ENCODE data around the gene ARPC5L.
"Not testable (repeated sequence)": the region's sequence is repeated elsewhere in the genome, so short reads cannot be mapped to it uniquely, and the experiment has no call there.

ARPC5L gene

GRCh38 chr9:124840300-124840833, 21.6 kb upstream of the ARPC5L start:
- no peak for DNase-seq (ENCODE audit: low read depth in 2 of 2)

GRCh38 chr9:124841075-124841821, 20.7 kb upstream of the ARPC5L start:
- no peak for DNase-seq (ENCODE audit: low read depth in 2 of 2)

GRCh38 chr9:124843456-124844034, 18.4 kb upstream of the ARPC5L start:
- no peak for DNase-seq (ENCODE audit: low read depth in 2 of 2)

GRCh38 chr9:124844291-124844690, 17.6 kb upstream of the ARPC5L start:
- DNase-seq (ENCODE audit: low read depth in 2 of 2), result no peak

GRCh38 chr9:124846467-124846866, 15.5 kb upstream of the ARPC5L start:
- not testable (repeated sequence) for DNase-seq (ENCODE audit: low read depth in 2 of 2)

GRCh38 chr9:124846969-124847368, 15.0 kb upstream of the ARPC5L start:
- DNase-seq (ENCODE audit: low read depth in 2 of 2), result no peak

GRCh38 chr9:124849801-124850200, 12.1 kb upstream of the ARPC5L start:
- no peak for DNase-seq (ENCODE audit: low read depth in 2 of 2)

- no peak for DNase-seq (ENCODE audit: low read depth in 2 of 2)
These were observed 9.7 kb upstream of the ARPC5L start for GRCh38 chr9:124852121-124852828.

GRCh38 chr9:124852829-124853531, 8.9 kb upstream of the ARPC5L start, which contains the start of gene WDR38:
TSS of gene WDR38 (plus strand) at chr9:124853460. CDS start at chr9:124853532, 72 bp downstream.
- peak; percentile 54 to 66 for DNase-seq (ENCODE audit: low read depth in 2 of 2)

- no peak for DNase-seq (ENCODE audit: low read depth in 2 of 2)
These were observed 8.3 kb upstream of the ARPC5L start for GRCh38 chr9:124853605-124854143.

GRCh38 chr9:124854161-124854560, 7.8 kb upstream of the ARPC5L start:
- no peak for DNase-seq (ENCODE audit: low read depth in 2 of 2)

GRCh38 chr9:124854822-124855221, 7.1 kb upstream of the ARPC5L start:
- no peak for DNase-seq (ENCODE audit: low read depth in 2 of 2)

- DNase-seq (ENCODE audit: low read depth in 2 of 2), result no peak
These were observed 6.4 kb upstream of the ARPC5L start for GRCh38 chr9:124855566-124855943.

- no peak for DNase-seq (ENCODE audit: low read depth in 2 of 2)
These were observed 5.8 kb upstream of the ARPC5L start for GRCh38 chr9:124855944-124856765.

GRCh38 chr9:124857533-124858162, 4.3 kb upstream of the ARPC5L start:
- DNase-seq (ENCODE audit: low read depth in 2 of 2), result no peak

- DNase-seq (ENCODE audit: low read depth in 2 of 2), result no peak
These were observed 3.4 kb upstream of the ARPC5L start for GRCh38 chr9:124858330-124859046.

GRCh38 chr9:124859803-124860581, 1.9 kb upstream of the ARPC5L start:
- no peak for DNase-seq (ENCODE audit: low read depth in 2 of 2)

- DNase-seq (ENCODE audit: low read depth in 2 of 2), result no peak
These were observed 1.2 kb upstream of the ARPC5L start for GRCh38 chr9:124860582-124861341.
